SIG-M5 treated with dmso at 0.1 percent for 504 hours (cell line): Measurements from ENCODE around the gene NLRP7.
"Not testable (repeated sequence)": the region's sequence is repeated elsewhere in the genome, so short reads cannot be mapped to it uniquely, and the experiment has no call there.

Experiments
- DNase-seq: peaks from one replicate; lab custom pipeline; 2025; ENCODE audit not compliant: unreplicated experiment; lab: John Stamatoyannopoulos, UW

The NLRP7 gene

DNA sequence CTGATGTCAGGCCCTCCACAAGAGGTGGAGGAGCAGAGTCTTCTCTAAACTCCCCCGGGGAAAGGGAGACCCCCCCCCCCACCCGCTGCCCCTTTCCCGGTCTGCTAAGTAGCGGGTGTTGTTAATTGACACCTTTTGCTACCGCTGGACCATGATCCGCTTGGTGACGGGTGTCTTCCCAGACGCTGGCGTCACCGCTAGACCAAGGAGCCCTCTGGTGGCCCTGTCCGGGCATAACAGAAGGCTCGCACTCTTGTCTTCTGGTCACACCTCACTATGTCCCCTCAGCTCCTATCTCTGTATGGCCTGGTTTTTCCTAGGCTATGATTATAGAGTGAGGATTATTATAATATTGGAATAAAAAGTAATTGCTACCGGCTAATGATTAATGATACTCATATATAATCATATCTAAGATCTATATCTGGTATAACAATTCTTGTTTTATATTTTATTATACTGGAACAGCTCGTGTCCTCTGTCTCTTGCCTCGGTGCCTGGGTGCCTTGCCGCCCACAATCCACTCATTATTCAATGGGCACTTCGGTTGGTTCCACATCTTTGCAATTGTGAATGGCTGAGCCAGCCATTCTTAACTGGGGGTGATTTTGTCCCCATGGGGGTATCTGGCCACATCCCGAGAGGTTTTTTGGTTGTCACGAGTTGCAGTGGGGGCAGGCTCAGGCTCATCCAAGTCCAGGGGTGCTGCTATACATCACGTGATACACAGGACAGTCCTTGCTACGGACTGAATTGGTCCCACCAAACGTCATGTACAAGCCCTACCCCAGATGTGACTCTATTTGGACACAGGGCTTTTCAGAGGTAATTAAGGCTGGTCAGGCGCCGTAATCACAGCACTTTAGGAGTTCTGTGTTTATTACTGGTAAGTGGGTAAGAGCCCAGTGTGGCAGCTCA is 27.4 kb downstream of the NLRP7 start:
- not testable (repeated sequence) for DNase-seq

DNA sequence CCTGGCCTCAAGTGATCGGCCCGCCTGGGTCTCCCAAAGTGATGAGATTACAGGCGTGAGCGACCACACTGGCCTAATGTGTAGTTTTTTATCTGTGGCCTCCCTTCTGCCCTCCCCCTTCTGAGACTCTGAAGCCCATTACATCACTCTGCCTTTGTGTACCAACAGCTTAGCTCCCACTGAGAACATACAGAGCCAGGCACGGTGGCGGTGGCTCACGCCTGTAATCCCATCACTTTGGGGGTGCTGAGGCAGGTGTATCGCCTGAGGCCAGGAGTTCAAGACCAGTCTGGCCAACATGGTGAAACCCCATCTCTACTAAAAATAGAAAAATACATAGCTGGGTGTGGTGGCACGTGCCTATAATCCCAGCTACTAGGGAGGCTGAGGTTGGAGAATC is 28.8 kb downstream of the NLRP7 start:
- no peak for DNase-seq

- peak; percentile 8 for DNase-seq
Observed at GRCh38 chr19:54916822-54917221, 30.5 kb downstream of the NLRP7 start.

- DNase-seq, result not testable (repeated sequence)
Observed at GRCh38 chr19:54907899-54908298, 39.4 kb downstream of the NLRP7 start.

DNA sequence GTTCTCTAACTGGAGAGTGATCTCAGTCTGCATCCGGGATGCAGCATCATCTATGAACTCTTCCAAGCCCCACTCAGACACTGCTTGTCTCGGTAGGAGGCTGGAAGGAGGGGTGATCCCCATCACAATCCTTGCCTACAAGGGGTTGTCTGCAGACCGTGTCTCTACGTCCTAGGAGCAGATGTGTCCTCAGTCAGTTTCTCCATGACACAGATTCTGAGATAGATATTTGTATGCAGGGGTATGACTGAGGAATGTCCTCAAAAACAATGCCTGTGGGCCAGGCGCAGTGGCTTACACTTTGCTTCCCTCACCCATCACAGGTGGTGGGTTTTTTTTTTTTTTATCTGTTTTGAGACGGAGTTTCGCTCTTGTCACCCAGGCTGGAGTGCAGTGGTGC is 40.5 kb downstream of the NLRP7 start:
- DNase-seq, result no peak

DNA sequence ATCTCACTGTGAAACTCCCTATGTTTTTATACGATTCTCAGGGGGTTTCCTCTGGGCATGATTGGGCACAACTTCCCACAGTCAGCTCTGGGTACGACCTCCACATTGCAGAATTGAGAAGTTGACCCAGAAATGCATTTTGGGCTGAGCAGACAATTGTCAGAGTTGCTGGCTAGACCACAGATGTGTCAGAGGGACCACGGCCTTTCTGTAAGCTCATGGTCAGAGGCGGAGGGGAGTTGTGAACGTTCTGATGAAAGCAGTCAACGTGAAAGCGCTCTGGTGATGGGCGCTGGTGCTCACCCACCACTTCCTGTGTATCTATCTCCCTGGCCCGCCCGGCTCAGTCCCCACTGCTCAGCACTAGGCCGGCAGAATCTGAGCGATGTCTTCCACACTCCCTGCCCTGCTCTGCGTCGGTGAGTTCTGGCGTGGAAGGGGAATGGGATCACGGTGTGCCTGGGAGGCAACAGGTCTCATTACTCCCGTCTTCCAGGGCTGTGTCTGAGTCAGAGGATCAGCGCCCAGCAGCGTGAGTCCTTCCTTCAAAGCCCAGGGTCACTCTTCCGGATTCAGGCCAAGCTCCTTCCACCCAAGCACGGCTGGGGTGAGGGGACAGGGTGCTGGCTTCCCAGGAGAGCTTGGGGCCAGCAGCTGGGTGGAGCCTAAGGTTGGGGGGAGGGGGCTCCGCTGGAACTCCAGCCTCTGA is 41.4 kb downstream of the NLRP7 start, which contains the start of gene NCR1:
NCR1 (plus strand) TSS at position 346 of the 709 bp plus-strand sequence; CDS start at position 386, 40 bp downstream.
- DNase-seq, result no peak

GRCh38 chr19:54905421-54905802 is 41.9 kb downstream of the NLRP7 start:
- no peak for DNase-seq

DNA sequence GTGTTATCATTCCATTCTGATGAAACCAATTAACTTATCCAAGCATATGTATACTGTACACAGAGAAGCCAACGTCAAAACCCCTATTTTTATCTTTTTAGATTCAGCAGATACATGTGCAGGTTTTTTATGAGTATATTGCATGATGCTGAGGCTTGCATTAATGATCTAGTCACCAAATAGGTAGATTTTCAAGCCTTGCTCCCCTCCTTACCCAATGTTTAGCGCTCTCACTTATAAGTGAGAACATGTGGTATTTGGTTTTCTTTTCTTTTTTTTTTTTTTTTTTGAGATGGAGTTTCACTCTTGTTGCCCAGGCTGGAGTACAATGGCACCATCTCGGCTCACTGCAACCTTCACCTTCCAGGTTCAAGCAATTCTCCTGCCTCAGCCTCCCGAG is 43.1 kb downstream of the NLRP7 start:
- not testable (repeated sequence) for DNase-seq

- DNase-seq, result no peak
Observed at GRCh38 chr19:54903303-54903702, 44.0 kb downstream of the NLRP7 start.

DNA sequence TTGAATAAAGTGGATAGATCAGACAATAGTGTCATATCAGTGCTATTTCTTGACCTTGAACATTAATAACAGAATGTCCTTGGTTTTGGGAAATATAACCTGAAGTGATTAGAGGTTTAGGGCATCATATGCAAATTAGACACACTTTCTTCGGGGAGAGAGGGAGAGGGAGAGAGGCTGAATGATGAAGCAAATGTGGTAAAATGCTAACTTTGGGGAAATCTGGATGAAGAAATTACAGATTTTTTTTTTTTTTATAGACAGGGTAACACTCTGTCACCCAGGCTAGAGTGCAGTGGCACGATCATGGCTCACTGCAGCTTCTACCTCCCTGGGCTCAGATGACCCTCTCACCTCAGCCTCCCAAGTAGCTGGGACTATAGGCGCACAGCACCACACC is 45.3 kb downstream of the NLRP7 start:
- no peak for DNase-seq

DNA sequence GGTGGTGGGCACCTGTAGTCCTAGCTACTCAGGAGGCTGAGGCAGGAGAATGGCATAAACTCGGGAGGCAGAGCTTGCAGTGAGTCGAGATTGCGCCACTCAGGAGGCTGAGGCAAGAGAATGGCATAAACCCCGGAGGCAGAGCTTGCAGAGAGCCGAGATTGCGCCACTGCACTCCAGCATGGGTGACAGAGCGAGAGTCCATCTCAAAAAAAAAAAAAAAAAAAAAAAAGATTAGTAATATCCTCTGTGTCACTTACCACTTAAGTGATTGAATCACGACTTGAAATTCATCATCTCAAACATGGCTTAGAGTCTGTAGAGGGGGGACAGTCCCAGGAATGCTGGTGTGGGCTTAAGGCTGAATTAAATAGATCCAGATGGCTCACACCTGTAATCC is 46.2 kb downstream of the NLRP7 start:
- peak; percentile 62 for DNase-seq

- not testable (repeated sequence) for DNase-seq
Observed at GRCh38 chr19:54899646-54900045, 47.7 kb downstream of the NLRP7 start.

GRCh38 chr19:54898685-54899084 is 48.6 kb downstream of the NLRP7 start:
- DNase-seq, result not testable (repeated sequence)

- no peak for DNase-seq
Observed at GRCh38 chr19:54896036-54896435, 51.3 kb downstream of the NLRP7 start.

- not testable (repeated sequence) for DNase-seq
Observed at GRCh38 chr19:54894106-54894505, 53.2 kb downstream of the NLRP7 start.

DNA sequence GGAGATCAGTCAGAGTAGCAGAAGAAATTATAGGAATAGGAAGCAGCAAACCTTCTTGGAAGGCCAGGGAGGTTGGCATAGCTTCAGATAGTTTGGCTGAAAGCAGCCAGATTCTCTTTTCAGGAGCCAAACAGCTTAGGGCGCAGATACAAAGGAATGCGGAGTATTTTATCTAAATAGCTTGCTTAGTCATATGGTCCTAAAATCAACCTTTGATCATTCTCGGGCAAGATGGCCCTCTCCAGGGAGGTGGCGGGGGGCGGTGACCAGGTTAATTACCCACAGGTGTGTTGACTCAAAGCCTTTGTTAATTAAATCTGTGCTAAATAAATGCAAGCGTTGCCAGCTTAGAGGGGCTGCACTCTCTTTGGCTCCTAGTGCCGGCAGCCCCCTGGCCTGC is 53.9 kb downstream of the NLRP7 start:
- DNase-seq, result no peak

DNA sequence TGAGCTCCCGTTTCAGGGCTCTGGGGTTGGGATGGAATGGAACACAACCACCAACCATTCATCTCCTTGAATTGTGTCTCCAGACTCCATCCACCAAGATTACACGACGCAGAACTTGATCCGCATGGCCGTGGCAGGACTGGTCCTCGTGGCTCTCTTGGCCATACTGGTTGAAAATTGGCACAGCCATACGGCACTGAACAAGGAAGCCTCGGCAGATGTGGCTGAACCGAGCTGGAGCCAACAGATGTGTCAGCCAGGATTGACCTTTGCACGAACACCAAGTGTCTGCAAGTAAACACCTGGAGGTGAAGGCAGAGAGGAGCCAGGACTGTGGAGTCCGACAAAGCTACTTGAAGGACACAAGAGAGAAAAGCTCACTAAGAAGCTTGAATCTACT is 57.8 kb downstream of the NLRP7 start:
- no peak for DNase-seq

- DNase-seq, result no peak
Observed at GRCh38 chr19:54888239-54888638, 59.1 kb downstream of the NLRP7 start.

GRCh38 chr19:54883228-54883627 is 64.1 kb downstream of the NLRP7 start:
- DNase-seq, result no peak

- peak; percentile 30 for DNase-seq
Observed at GRCh38 chr19:54882758-54883157, 64.6 kb downstream of the NLRP7 start.

GRCh38 chr19:54881884-54882283 is 65.4 kb downstream of the NLRP7 start:
- no peak for DNase-seq

GRCh38 chr19:54877471-54877870 is 69.9 kb downstream of the NLRP7 start:
- no peak for DNase-seq
